Activated CD4-positive, alpha-beta T cell treated with anti-CD3 and anti-CD28 coated beads for 4 hours (primary cell): ENCODE data around the gene CABP4.
A peak's percentile ranks its signal among the peaks of the same experiment; 100 is the strongest.

Experiments used
- DNase-seq, 2 donors: peaks; one replicate each; pipeline ENCODE4 v3.0.0-alpha.2; 2020

Gene CABP4

DNA sequence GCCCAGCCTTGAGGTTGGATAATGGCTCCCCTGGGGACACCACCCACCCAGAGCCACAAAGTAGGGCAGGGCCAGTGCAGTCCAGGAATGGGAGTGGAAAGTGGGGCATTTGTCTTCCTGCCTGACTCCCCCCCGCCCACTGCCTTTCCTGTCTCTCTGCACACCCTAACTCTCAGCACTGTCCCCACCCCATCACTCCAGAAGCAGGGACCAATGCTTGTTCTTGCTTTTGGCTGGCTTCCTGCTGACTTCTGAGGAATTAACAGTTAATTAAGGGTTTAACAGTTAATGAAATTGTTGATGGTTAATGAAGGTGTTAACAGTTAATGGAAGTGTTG is 45.3 kb downstream of the CABP4 start:
- no peak for DNase-seq

GRCh38 chr11:67500831-67501715 is 45.9 kb downstream of the CABP4 start:
- no peak for DNase-seq

DNA sequence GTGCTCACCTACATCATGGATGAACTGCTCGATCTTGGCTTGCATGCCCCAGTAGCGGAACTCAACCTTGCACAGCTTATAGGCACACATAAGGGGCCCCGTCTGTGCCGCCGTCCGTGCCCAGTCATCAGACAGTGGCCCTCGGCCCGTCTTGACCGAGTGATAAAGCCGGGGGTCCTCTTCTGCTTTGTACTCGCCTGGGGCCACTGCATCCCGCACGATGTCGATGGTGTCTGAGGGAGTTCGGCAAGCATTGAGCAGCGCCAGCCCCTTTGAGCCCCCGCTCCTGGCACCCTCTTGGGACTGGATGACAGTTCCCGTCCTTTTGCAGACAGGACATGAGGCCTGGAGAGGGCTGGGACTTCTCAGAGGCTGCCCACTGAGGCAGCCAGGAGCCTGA is 46.7 kb downstream of the CABP4 start:
- no peak for DNase-seq

- DNase-seq, result no peak
Measured at GRCh38 chr11:67502328-67502979, 47.3 kb downstream of the CABP4 start.

DNA sequence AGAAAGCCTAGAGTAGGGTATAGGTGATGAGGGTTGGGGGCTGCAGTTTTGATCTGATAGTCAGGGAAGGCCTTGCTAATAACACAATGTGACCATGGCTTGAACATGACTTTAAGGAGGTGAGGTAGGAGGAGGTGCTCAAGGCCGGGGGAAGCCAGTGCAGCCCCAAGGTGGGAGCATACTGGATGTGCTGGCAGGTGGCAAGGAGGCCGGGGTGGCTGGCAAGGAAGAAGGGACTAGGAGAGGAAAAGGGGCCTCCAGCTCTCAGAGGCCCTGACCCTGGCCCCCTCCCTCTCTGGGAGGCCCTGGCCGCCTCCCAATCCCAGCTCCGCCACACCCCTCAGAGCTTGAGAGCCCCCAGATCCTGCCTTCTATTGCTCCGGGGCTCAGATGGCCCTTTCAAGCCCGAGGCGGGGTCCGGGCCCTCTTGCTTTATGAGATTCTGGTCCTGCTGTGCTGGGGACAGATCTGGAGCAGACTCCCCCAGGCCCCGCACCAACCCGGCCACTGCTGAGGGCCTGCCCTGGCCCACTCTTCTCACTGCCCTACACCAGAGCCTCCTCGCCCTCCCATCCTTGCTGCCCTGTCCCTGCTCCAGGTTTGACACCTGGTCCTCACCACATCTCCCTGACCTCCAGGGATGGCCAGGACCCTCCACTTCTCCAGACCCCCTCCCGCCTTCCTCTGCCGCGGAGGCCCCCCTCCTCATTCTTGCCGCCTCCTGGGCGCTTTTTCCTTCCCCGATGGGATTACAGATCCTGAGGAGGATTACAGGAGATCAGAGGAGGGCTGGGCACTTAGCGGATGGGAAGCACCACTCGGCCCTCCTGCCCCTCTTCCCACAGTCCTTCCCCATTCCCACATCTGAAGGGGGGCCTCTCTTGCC is 48.2 kb downstream of the CABP4 start:
- DNase-seq, result no peak

- DNase-seq, result no peak
Measured at GRCh38 chr11:67504005-67504949, 49.1 kb downstream of the CABP4 start.

DNA sequence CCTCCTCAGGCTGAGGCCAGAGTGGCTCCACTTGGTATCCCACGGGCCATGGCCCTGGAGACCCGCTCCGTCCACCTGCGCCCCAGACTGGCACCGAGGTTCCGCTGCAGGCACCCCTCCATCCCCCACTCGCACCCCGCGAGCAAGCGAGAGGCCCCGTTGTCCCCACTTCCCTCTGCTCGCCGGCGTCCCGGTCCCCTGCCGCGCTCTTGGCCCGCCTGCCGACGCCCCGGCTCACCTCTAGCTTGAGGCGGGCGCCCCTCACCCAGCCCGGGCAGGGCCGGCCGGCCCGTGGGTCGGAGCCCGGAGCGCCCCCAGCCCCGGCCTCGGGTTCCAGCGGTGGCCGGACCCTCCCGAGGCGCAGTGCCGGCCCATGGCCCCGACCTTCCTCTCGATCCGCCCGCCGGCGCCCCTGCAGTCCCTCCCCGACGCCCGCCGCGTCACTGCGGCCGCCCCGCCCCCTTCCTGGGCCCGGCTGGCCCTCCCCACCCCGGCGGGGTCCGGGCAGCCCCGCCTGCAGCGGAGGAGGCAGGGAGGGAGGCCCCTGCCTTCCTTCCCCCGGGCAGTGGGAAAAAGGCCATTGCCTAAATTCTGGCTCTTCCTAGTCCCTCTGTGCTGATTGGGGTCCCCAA is 49.9 kb downstream of the CABP4 start, which contains the start of gene PITPNM1:
PITPNM1 (minus strand) TSS at position 414 of the 632 bp plus-strand sequence. CDS start 1,183 bp downstream, outside the sequence.
- DNase-seq, result peak; percentile 64 to 70

DNA sequence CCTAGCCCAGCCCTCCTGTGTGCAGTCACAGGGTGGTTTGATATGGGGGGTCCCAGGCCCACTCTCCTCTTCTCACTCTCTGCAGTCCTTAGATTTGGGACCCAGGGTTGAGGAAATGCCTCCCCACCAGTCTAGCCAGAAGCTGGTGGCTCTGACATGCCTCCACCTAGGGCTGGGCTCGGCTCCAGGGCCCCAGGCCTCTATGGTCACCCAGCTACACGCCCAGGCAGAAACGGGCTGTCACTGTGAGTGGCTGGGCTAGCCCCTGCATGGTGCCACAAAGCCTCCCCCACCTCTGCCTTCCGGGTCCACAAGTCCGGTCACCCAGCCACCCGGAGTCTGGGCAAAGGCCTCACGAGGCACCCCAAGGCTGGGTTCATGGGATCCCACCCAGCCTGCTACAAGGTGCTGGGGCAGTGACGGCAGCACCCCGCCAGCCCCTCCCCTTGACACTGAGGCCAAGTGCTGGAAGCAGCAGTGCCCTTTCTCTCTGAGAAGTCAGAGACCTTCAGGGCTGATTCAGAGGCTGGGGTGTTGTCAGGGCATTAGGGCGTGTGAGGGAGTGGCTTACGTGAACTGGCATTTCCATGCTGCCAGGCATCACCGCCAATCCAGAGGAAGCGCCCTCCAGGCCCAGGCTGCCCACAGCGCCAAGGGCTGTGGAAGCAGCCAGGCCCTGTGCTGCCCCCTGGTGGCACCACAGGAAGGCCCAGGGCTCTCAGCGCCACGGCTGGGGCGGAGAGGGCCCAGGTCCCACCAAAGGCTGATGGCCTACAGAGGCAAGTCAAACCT is 50.6 kb downstream of the CABP4 start:
- peak; percentile 87 to 89 for DNase-seq

GRCh38 chr11:67506426-67507051 is 51.4 kb downstream of the CABP4 start:
- DNase-seq, result no peak

- no peak for DNase-seq
Measured at GRCh38 chr11:67507242-67507863, 52.2 kb downstream of the CABP4 start.

DNA sequence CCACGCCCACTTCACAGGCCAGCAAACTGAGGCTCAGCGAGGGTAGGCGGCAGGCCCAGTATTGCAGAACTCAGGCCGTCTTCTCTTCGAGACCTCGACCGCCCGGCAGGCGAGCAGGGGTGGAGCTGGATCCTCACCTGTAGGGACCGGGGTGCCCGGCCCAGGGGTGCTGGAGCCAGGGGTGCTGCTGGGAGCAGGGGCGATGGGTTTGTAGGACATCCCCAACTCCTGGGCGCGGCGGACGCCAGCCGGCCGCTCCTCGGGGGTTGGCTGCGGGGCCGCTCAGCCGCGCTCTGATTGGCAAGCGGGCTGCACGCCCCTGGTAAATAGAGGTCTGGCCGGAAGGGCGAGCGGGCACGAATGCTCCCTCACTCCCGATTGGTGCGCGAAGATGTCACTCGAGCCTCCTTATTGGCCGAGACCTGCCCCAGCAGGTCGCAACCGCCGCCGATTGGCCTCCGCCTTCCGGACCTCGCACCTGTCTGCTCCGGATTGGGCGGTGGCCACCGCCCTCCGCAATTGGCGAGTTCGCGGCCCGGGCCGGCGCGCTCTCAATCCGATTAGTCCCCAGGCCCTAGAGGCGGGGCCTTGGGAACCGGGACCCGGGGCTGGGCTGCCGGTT is 52.8 kb downstream of the CABP4 start, which contains the start of gene CDK2AP2:
CDK2AP2 (minus strand) TSS at position 299 of the 622 bp plus-strand sequence; CDS start at position 219, 80 bp downstream.
- peak; percentile 94 to 97 for DNase-seq

DNA sequence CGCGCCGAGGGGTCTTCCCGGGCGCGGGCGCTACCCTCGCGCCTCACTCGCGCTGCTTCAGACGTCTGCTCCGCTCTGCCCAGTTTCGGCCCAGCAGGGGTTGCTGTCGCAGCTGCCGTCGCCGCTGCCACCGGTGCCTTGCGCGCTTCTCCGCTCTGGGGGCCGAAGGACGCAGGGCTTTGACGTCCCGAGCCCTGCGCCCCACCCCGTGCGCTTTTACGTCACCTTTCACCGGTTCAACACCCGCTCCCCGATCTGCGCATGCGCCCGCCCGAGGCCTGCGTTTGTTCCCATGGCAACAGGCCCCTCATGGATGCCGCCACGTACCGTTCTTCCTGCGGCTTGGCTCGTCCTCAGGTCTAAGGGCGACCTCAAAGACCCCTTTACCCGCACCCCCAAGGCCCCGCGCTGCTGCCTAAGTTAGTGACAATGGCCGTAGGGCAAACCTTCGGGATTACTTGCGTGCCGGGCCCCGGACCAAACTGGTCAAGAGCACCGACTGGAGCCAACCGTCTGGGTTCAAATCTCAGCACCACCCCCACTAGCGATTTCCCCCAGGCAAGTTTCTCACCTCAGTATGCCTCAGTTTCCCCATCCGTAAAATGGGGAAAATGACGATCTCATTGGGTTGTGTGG is 53.5 kb downstream of the CABP4 start:
- DNase-seq, result peak; percentile 99 to 100

- no peak for DNase-seq
Measured at GRCh38 chr11:67510023-67510345, 54.8 kb downstream of the CABP4 start.
